SK-N-SH treated with all-trans-retinoic acid at 6 μM for 48 hours (cell line): ENCODE measurements around the gene PHACTR2.

Source experiments
- ATAC-seq: fragments of 200-7000 bp; cut with Tn5 transposase; 3 replicates; pipeline ENCODE4 v1.9.1; 2020; ENCODE audit warnings: mild to moderate bottlenecking, moderate library complexity
- ARNTL ChIP-seq: fragments of 450-650 bp; formaldehyde crosslinking; IDR thresholded peaks from 2 replicates; pipeline ENCODE4 v1.5.0; 2020; ENCODE audit warnings: low read depth, mild to moderate bottlenecking, moderate library complexity, borderline replicate concordance
- CREB5 ChIP-seq: fragments of 250-450 bp; sonication (Bioruptor Pico); IDR thresholded peaks from 2 replicates; pipeline ENCODE4 v1.5.1; 2020; ENCODE audit warnings: low read depth, mild to moderate bottlenecking, moderate library complexity
- CSRNP3 ChIP-seq: fragments of 250-450 bp; sonication (Bioruptor Pico); IDR thresholded peaks from 2 replicates; pipeline ENCODE4 v1.5.1; 2021; ENCODE audit warnings: mild to moderate bottlenecking, moderate library complexity
- ESRRG ChIP-seq: fragments of 250-450 bp; sonication (Bioruptor Pico); IDR thresholded peaks from 2 replicates; pipeline ENCODE4 v1.6.1; 2021; ENCODE audit warnings: mild to moderate bottlenecking
- OSR1 ChIP-seq: fragments of 250-450 bp; sonication (Bioruptor Pico); IDR thresholded peaks from 2 replicates; pipeline ENCODE4 v1.8.0; 2022; ENCODE audit warnings: moderate library complexity, mild to moderate bottlenecking, inconsistent platforms
- PATZ1 ChIP-seq: fragments of 250-450 bp; sonication (Bioruptor Pico); IDR thresholded peaks from 2 replicates; pipeline ENCODE4 v1.8.0; 2020; ENCODE audit warnings: mild to moderate bottlenecking, moderate library complexity, borderline replicate concordance
- PPARA ChIP-seq: fragments of 250-450 bp; sonication (Bioruptor Pico); IDR thresholded peaks from 2 replicates; pipeline ENCODE4 v1.5.0; 2020; ENCODE audit warnings: mild to moderate bottlenecking, borderline replicate concordance
- RARB ChIP-seq: fragments of 250-450 bp; sonication (Bioruptor Pico); IDR thresholded peaks from 2 replicates; pipeline ENCODE4 v1.8.0; 2021; ENCODE audit warnings: mild to moderate bottlenecking, moderate library complexity
- SNAI2 ChIP-seq: fragments of 250-450 bp; sonication (Bioruptor Pico); IDR thresholded peaks from 2 replicates; pipeline ENCODE4 v1.5.0; 2020; ENCODE audit warnings: mild to moderate bottlenecking, moderate library complexity
- TCF4 ChIP-seq: fragments of 250-450 bp; sonication (Bioruptor Pico); IDR thresholded peaks from 2 replicates; pipeline ENCODE4 v1.8.0; 2021; ENCODE audit warnings: mild to moderate bottlenecking, moderate library complexity, borderline replicate concordance
- TOX ChIP-seq: fragments of 250-450 bp; sonication (Bioruptor Pico); IDR thresholded peaks from 2 replicates; pipeline ENCODE4 v1.8.0; 2021; ENCODE audit warnings: mild to moderate bottlenecking, moderate library complexity, borderline replicate concordance
- TSHZ2 ChIP-seq: fragments of 250-450 bp; sonication (Bioruptor Pico); IDR thresholded peaks from 2 replicates; pipeline ENCODE4 v1.5.0; 2020; ENCODE audit warnings: mild to moderate bottlenecking, moderate library complexity
- ZFP3 ChIP-seq: fragments of 250-450 bp; sonication (Bioruptor Pico); IDR thresholded peaks from 2 replicates; pipeline ENCODE4 v1.5.0; 2020; ENCODE audit warnings: mild to moderate bottlenecking, moderate library complexity
- ZNF565 ChIP-seq: fragments of 450-650 bp; formaldehyde crosslinking; conservative IDR thresholded peaks from 2 replicates; pipeline ENCODE4 v1.5.0; 2020; ENCODE audit warnings: low read depth, mild to moderate bottlenecking, moderate library complexity

The PHACTR2 gene

GRCh38 chr6:143695130-143695968 is 17.6 kb downstream of the PHACTR2 start:
- no peak for ATAC-seq
- TF ChIP-seq TSHZ2 (CRISPR knock-in tag) (peak; percentile 69), ARNTL (no peak), TCF4 (peak; percentile 12; the same call in 1 of the 2 replicates), CREB5 (CRISPR knock-in tag) (no peak), ZFP3 (CRISPR knock-in tag) (peak; percentile 89), ESRRG (no peak), RARB (no peak)

GRCh38 chr6:143695969-143696663 is 18.4 kb downstream of the PHACTR2 start:
- ATAC-seq = no peak
- TF ChIP-seq ZFP3 (CRISPR knock-in tag) = no peak
- no peak for TF ChIP-seq TSHZ2 (CRISPR knock-in tag)
- no peak for TF ChIP-seq RARB
- TF ChIP-seq PATZ1 = no peak
- TF ChIP-seq SNAI2 (CRISPR knock-in tag) = no peak
- no peak for TF ChIP-seq CREB5 (CRISPR knock-in tag)
- no peak for TF ChIP-seq OSR1 (CRISPR knock-in tag)
- TF ChIP-seq CSRNP3 (CRISPR knock-in tag) = no peak
- TF ChIP-seq ZNF565 (CRISPR knock-in tag) = no peak

- ATAC-seq = no peak
- TF ChIP-seq TOX (CRISPR knock-in tag) (no peak), CSRNP3 (CRISPR knock-in tag) (no peak), SNAI2 (CRISPR knock-in tag) (no peak), PPARA (CRISPR knock-in tag) (no peak), TSHZ2 (CRISPR knock-in tag) (no peak)
Measured at GRCh38 chr6:143696664-143697000, 18.9 kb downstream of the PHACTR2 start.
